Stimulated activated CD4-positive, alpha-beta T cell treated with anti-CD3 and anti-CD28 coated beads, Interleukin-4, amount 100 ng/mL, for 1 hour (primary cell): ENCODE data around the gene RYR3.

ENCODE experiments used
- DNase-seq: peaks from one replicate; pipeline ENCODE4 v3.0.0-alpha.2; 2020

RYR3 gene

GRCh38 chr15:33453761-33454160 is 143.0 kb downstream of the RYR3 start:
- DNase-seq, result no peak

- no peak for DNase-seq
Observed at GRCh38 chr15:33454346-33454745, 143.6 kb downstream of the RYR3 start.

- no peak for DNase-seq
Observed at GRCh38 chr15:33454996-33455395, 144.2 kb downstream of the RYR3 start.

- no peak for DNase-seq
Observed at GRCh38 chr15:33458421-33458820, 147.7 kb downstream of the RYR3 start.

GRCh38 chr15:33460166-33460805 is 149.5 kb downstream of the RYR3 start:
- no peak for DNase-seq

- DNase-seq, result no peak
Observed at GRCh38 chr15:33461671-33462070, 150.9 kb downstream of the RYR3 start.

- DNase-seq, result no peak
Observed at GRCh38 chr15:33467146-33467815, 156.5 kb downstream of the RYR3 start.

- no peak for DNase-seq
Observed at GRCh38 chr15:33467816-33468163, 157.0 kb downstream of the RYR3 start.

- DNase-seq, result no peak
Observed at GRCh38 chr15:33468740-33469139, 158.0 kb downstream of the RYR3 start.

GRCh38 chr15:33473005-33473404 is 162.2 kb downstream of the RYR3 start:
- no peak for DNase-seq

GRCh38 chr15:33473714-33474113 is 162.9 kb downstream of the RYR3 start:
- no peak for DNase-seq

GRCh38 chr15:33476076-33476475 is 165.3 kb downstream of the RYR3 start:
- DNase-seq, result no peak

- DNase-seq, result no peak
Observed at GRCh38 chr15:33476908-33477307, 166.1 kb downstream of the RYR3 start.

GRCh38 chr15:33489335-33489734 is 178.6 kb downstream of the RYR3 start:
- DNase-seq, result no peak

- no peak for DNase-seq
Observed at GRCh38 chr15:33490703-33491102, 179.9 kb downstream of the RYR3 start.

GRCh38 chr15:33492434-33493052 is 181.8 kb downstream of the RYR3 start:
- DNase-seq, result no peak

GRCh38 chr15:33494306-33494705 is 183.5 kb downstream of the RYR3 start:
- no peak for DNase-seq

GRCh38 chr15:33500432-33501195 is 189.8 kb downstream of the RYR3 start:
- no peak for DNase-seq

GRCh38 chr15:33503681-33504080 is 192.9 kb downstream of the RYR3 start:
- DNase-seq, result no peak

- no peak for DNase-seq
Observed at GRCh38 chr15:33506781-33507296, 196.1 kb downstream of the RYR3 start.

- no peak for DNase-seq
Observed at GRCh38 chr15:33508703-33509102, 197.9 kb downstream of the RYR3 start.

GRCh38 chr15:33515121-33515520 is 204.4 kb downstream of the RYR3 start:
- DNase-seq, result no peak

GRCh38 chr15:33516563-33516962 is 205.8 kb downstream of the RYR3 start:
- no peak for DNase-seq

- no peak for DNase-seq
Observed at GRCh38 chr15:33517944-33518343, 207.2 kb downstream of the RYR3 start.
